GM21360 (cell line): ENCODE measurements around the gene EPB41L3.
"Not testable (repeated sequence)": the region's sequence is repeated elsewhere in the genome, so short reads cannot be mapped to it uniquely, and the experiment has no call there.

Source experiments
- ATAC-seq: cut with Tn5 transposase; IDR thresholded peaks from one replicate; pipeline ENCODE4 v1.9.1; 2021; ENCODE audit warnings: mild to moderate bottlenecking, moderate library complexity; ENCODE audit not compliant: unreplicated experiment

Gene EPB41L3

GRCh38 chr18:5543773-5544389, at the start of gene EPB41L3:
TSS of gene EPB41L3 (minus strand) at chr18:5543997. CDS start at chr18:5489183, 54,814 bp downstream.
- no peak for ATAC-seq

- no peak for ATAC-seq
Observed at GRCh38 chr18:5588529-5588928, 44.7 kb upstream of the EPB41L3 start.

- no peak for ATAC-seq
Observed at GRCh38 chr18:5585653-5586052, 41.9 kb upstream of the EPB41L3 start.

GRCh38 chr18:5584746-5585417, 41.1 kb upstream of the EPB41L3 start:
- no peak for ATAC-seq

- ATAC-seq = no peak
Observed at GRCh38 chr18:5582849-5583681, 39.3 kb upstream of the EPB41L3 start.

- no peak for ATAC-seq
Observed at GRCh38 chr18:5582076-5582475, 38.3 kb upstream of the EPB41L3 start.

GRCh38 chr18:5574843-5575242, 31.0 kb upstream of the EPB41L3 start:
- no peak for ATAC-seq

GRCh38 chr18:5571666-5572065, 27.9 kb upstream of the EPB41L3 start:
- ATAC-seq = no peak

- not testable (repeated sequence) for ATAC-seq
Observed at GRCh38 chr18:5570613-5571012, 26.8 kb upstream of the EPB41L3 start.

- no peak for ATAC-seq
Observed at GRCh38 chr18:5568416-5568815, 24.6 kb upstream of the EPB41L3 start.

GRCh38 chr18:5558851-5559250, 15.1 kb upstream of the EPB41L3 start:
- ATAC-seq = no peak

GRCh38 chr18:5556310-5556974, 12.6 kb upstream of the EPB41L3 start:
- ATAC-seq = no peak

GRCh38 chr18:5554629-5555028, 10.8 kb upstream of the EPB41L3 start:
- ATAC-seq = no peak

GRCh38 chr18:5546660-5547059, 2.9 kb upstream of the EPB41L3 start:
- ATAC-seq = no peak

GRCh38 chr18:5543036-5543680, 639 bp downstream of the EPB41L3 start:
- ATAC-seq = no peak

- ATAC-seq = no peak
Observed at GRCh38 chr18:5542515-5543035, 1.2 kb downstream of the EPB41L3 start.

- no peak for ATAC-seq
Observed at GRCh38 chr18:5541644-5542043, 2.2 kb downstream of the EPB41L3 start.

- ATAC-seq = no peak
Observed at GRCh38 chr18:5539391-5539790, 4.4 kb downstream of the EPB41L3 start.

- ATAC-seq = no peak
Observed at GRCh38 chr18:5538544-5538943, 5.3 kb downstream of the EPB41L3 start.

- no peak for ATAC-seq
Observed at GRCh38 chr18:5537860-5538259, 5.9 kb downstream of the EPB41L3 start.

GRCh38 chr18:5534845-5535244, 9.0 kb downstream of the EPB41L3 start:
- no peak for ATAC-seq
